PC-3 (cell line): ENCODE data around the gene C22orf39.

Source experiments
- CTCF ChIP-seq: fragments of 300-600 bp; sonication (generic); conservative IDR thresholded peaks from 2 replicates; pipeline ENCODE4 v1.5.1; 2017; ENCODE audit warnings: antibody characterized with exemption, low read depth, mild to moderate bottlenecking, low read length
- EZH2 ChIP-seq: fragments of 300-600 bp; sonication (generic); IDR thresholded peaks from one replicate; pipeline ENCODE4 v1.6.1; 2017; ENCODE audit warnings: antibody characterized with exemption, mild to moderate bottlenecking, low read length; ENCODE audit not compliant: unreplicated experiment
- EZH2phosphoT487 ChIP-seq: fragments of 300-600 bp; sonication (generic); IDR thresholded peaks from 2 replicates; pipeline ENCODE4 v1.6.1; 2018; ENCODE audit warnings: mild to moderate bottlenecking, antibody characterized with exemption, low read length, borderline replicate concordance

GRCh38 chr22:19397734-19398104, 49.8 kb downstream of the C22orf39 start:
- no peak for TF ChIP-seq CTCF
- no peak for TF ChIP-seq EZH2
- no peak for TF ChIP-seq EZH2phosphoT487
